A549 (cell line): ENCODE data around the gene MTMR6.

Source experiments
- CTCF ChIP-seq: fragments of >200 bp; sonication (Bioruptor Twin); formaldehyde crosslinking; IDR thresholded peaks from 3 replicates; pipeline ENCODE4 v1.5.1; 2016
- HMGXB4 ChIP-seq: fragments of 250-450 bp; sonication (Bioruptor Pico); IDR thresholded peaks from 2 replicates; pipeline ENCODE4 v1.5.0; 2021; ENCODE audit warnings: mild to moderate bottlenecking, moderate library complexity, borderline replicate concordance
- MYC ChIP-seq: IDR thresholded peaks from 2 replicates; pipeline ENCODE4 v1.6.1; 2012; ENCODE audit warnings: mild to moderate bottlenecking, inconsistent platforms, low read length, improper control_type of control experiment, borderline replicate concordance
- POLR2A ChIP-seq: IDR thresholded peaks from 2 replicates; pipeline ENCODE4 v1.6.1; 2012; ENCODE audit warnings: mild to moderate bottlenecking, low read length

- TF ChIP-seq CTCF, result no peak
- TF ChIP-seq HMGXB4 (CRISPR knock-in tag), result no peak
- TF ChIP-seq POLR2A, result no peak
- no peak for TF ChIP-seq MYC
Measured at GRCh38 chr13:25324100-25324499, 36.8 kb upstream of the MTMR6 start.
